Liver (tissue), 9 donors: ENCODE measurements around the gene PAPPA. TPM values are rescaled to one million over a fixed set of nuclear protein-coding genes. Genes with fewer than 3 reads are reported as not detected.
A peak's percentile ranks its signal among the peaks of the same experiment; 100 is the strongest.

Experiments
- DNase-seq: peaks from one replicate; pipeline ENCODE4 v3.0.0-alpha.2; 2017; ENCODE audit warnings: low spot score
- H3K27ac ChIP-seq, 2 donors: one replicate each; pipeline ENCODE4 v1.7.0; 2013; ENCODE audit warnings: inconsistent platforms in 2 of 2, low read length in 2 of 2, control low read depth in 1 of 2, low read depth in 1 of 2, mild to moderate bottlenecking in 1 of 2
- H3K27me3 ChIP-seq, 4 donors: one replicate each; pipeline versions ENCODE4 v1.6.1 to v1.7.0; 2013; ENCODE audit warnings: low read length in 3 of 4, inconsistent platforms in 1 of 4, mild to moderate bottlenecking in 1 of 4, moderate library complexity in 1 of 4; ENCODE audit not compliant: control insufficient read depth in 4 of 4, insufficient read depth in 4 of 4
- H3K36me3 ChIP-seq, 4 donors: one replicate each; pipeline versions ENCODE4 v1.6.1 to v1.7.0; 2013; ENCODE audit warnings: low read length in 3 of 4, mild to moderate bottlenecking in 3 of 4, low read depth in 1 of 4, moderate library complexity in 1 of 4; ENCODE audit not compliant: control insufficient read depth in 4 of 4, insufficient read depth in 3 of 4
- H3K4me1 ChIP-seq, 4 donors: one replicate each; pipeline versions ENCODE4 v1.6.1 to v1.7.0; 2013; ENCODE audit warnings: low read length in 3 of 4, mild to moderate bottlenecking in 3 of 4, moderate library complexity in 1 of 4; ENCODE audit not compliant: control insufficient read depth in 4 of 4, insufficient read depth in 4 of 4
- H3K4me3 ChIP-seq, 3 donors: one replicate each; pipeline versions ENCODE4 v1.6.1 to v1.7.0; 2013; ENCODE audit warnings: low read length in 3 of 3, control low read depth in 1 of 3, low read depth in 1 of 3, mild to moderate bottlenecking in 1 of 3
- H3K9ac ChIP-seq, 2 donors: one replicate each; pipeline ENCODE4 v1.7.0; 2013; ENCODE audit warnings: low read length in 2 of 2, mild to moderate bottlenecking in 2 of 2, moderate library complexity in 2 of 2, control low read depth in 1 of 2, low read depth in 1 of 2
- H3K9me3 ChIP-seq, 4 donors: one replicate each; pipeline versions ENCODE4 v1.6.1 to v1.7.0; 2013; ENCODE audit warnings: low read length in 3 of 4; ENCODE audit not compliant: control insufficient read depth in 4 of 4
- ATF3 ChIP-seq: IDR thresholded peaks from 2 replicates; pipeline ENCODE4 v1.6.1; 2016; ENCODE audit warnings: antibody characterized with exemption
- CTCF ChIP-seq: fragments of 150-350 bp; IDR thresholded peaks from 2 replicates; pipeline ENCODE4 v1.5.1; 2017; ENCODE audit warnings: improper control_type of control experiment, low read depth, low read length; ENCODE audit not compliant: missing input control
- EGR1 ChIP-seq, 2 donors: IDR thresholded peaks; 2 replicates each; pipeline ENCODE4 v1.6.1; 2016 to 2018; ENCODE audit warnings: antibody characterized with exemption in 2 of 2, low read depth in 2 of 2
- GABPA ChIP-seq, 2 donors: IDR thresholded peaks in 1 of 2; conservative IDR thresholded peaks in 1 of 2; 2 replicates each; pipeline ENCODE4 v1.6.1; 2016; ENCODE audit warnings: antibody characterized with exemption in 2 of 2, mild to moderate bottlenecking in 1 of 2, moderate library complexity in 1 of 2
- JUND ChIP-seq, 2 donors: IDR thresholded peaks; 2 replicates each; pipeline ENCODE4 v1.6.1; 2016; ENCODE audit warnings: antibody characterized with exemption in 2 of 2
- NR2F2 ChIP-seq: IDR thresholded peaks from 2 replicates; pipeline ENCODE4 v1.6.1; 2016; ENCODE audit warnings: antibody characterized with exemption
- SP1 ChIP-seq: IDR thresholded peaks from 2 replicates; pipeline ENCODE4 v1.6.1; 2018; ENCODE audit warnings: antibody characterized with exemption, mild to moderate bottlenecking
- TAF1 ChIP-seq: conservative IDR thresholded peaks from 2 replicates; pipeline ENCODE4 v1.6.1; 2016; ENCODE audit warnings: antibody characterized with exemption, mild to moderate bottlenecking
- YY1 ChIP-seq: IDR thresholded peaks from 2 replicates; pipeline ENCODE4 v1.6.1; 2016; ENCODE audit warnings: antibody characterized with exemption, mild to moderate bottlenecking
- WGBS: extraction: QIAGEN DNeasy Blood & Tissue Kit; methylation state at CpG from one replicate; pipeline ENCODE4 v1.1.7; 2013; 5-methylcytosine and 5-hydroxymethylcytosine counted together
- polyA plus RNA-seq, 2 donors: library from polyadenylated mRNA; stranded (reverse) in 1 of 2; unstranded in 1 of 2; fragments of 200-250 nt in 1 of 2; fragments of >200 nt in 1 of 2; fragmentation: Nextera tagmentation in 1 of 2; extraction: Ambion mirVana in 1 of 2; gene quantifications; one replicate each; pipeline versions ENCODE4 v1.2.1 to v1.2.3, GENCODE V29; 2013 to 2015
- total RNA-seq, 2 donors: library from RNA; depleted of rRNA; stranded (reverse); fragments of >200 nt; gene quantifications; one replicate each; pipeline ENCODE4 v1.2.3, GENCODE V29; 2014
- TF ChIP-seq, protein P1 (sequence below): IDR thresholded peaks from 2 replicates; pipeline ENCODE4 v1.6.1; 2016; ENCODE audit warnings: antibody characterized with exemption, mild to moderate bottlenecking
- donor health status: healthy.
- donor health status: healthy.
- donor health status: healthy.
- donor health status: healthy.
- donor health status: healthy.

PAPPA gene
- total and polyA plus RNA-seq, 4 donors = 0.03 to 0.33 (median 0.20) TPM

- DNase-seq = no peak
- TF ChIP-seq CTCF (no peak), JUND (IDR thresholded peaks at IDR 0.05) (no peak), SP1 (no peak), NR2F2 (no peak), YY1 (no peak), GABPA (IDR thresholded peaks at IDR 0.05 in 1 of 2, conservative IDR thresholded peaks at IDR 0.05 in 1 of 2) (no peak), TAF1 (no peak), ATF3 (no peak)
Observed at GRCh38 chr9:116156621-116157314, 3.2 kb downstream of the PAPPA start.

GRCh38 chr9:116157436-116158138 is 4.0 kb downstream of the PAPPA start:
- TF ChIP-seq SP1 (no peak), YY1 (no peak), EGR1 (IDR thresholded peaks at IDR 0.05; ENCODE audit: low read depth in 2 of 2) (no peak)
- TF ChIP-seq, protein P1, sequence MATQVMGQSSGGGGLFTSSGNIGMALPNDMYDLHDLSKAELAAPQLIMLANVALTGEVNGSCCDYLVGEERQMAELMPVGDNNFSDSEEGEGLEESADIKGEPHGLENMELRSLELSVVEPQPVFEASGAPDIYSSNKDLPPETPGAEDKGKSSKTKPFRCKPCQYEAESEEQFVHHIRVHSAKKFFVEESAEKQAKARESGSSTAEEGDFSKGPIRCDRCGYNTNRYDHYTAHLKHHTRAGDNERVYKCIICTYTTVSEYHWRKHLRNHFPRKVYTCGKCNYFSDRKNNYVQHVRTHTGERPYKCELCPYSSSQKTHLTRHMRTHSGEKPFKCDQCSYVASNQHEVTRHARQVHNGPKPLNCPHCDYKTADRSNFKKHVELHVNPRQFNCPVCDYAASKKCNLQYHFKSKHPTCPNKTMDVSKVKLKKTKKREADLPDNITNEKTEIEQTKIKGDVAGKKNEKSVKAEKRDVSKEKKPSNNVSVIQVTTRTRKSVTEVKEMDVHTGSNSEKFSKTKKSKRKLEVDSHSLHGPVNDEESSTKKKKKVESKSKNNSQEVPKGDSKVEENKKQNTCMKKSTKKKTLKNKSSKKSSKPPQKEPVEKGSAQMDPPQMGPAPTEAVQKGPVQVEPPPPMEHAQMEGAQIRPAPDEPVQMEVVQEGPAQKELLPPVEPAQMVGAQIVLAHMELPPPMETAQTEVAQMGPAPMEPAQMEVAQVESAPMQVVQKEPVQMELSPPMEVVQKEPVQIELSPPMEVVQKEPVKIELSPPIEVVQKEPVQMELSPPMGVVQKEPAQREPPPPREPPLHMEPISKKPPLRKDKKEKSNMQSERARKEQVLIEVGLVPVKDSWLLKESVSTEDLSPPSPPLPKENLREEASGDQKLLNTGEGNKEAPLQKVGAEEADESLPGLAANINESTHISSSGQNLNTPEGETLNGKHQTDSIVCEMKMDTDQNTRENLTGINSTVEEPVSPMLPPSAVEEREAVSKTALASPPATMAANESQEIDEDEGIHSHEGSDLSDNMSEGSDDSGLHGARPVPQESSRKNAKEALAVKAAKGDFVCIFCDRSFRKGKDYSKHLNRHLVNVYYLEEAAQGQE = no peak
- Histone ChIP-seq H3K4me1 (peaks cover 3 to 19% (median 5%) of the 10 kb centered on the region in 4 donors), H3K4me3 (no peak overlapping the region), H3K9ac (no peak overlapping the region), H3K36me3 (no peaks in the 10 kb centered on the region), H3K27ac (no peak overlapping the region), H3K27me3 (peaks cover 0 to 16% (median 8%) of the 10 kb centered on the region in 4 donors), H3K9me3 (no peaks in the 10 kb centered on the region)
- no peak for DNase-seq
- 79% methylated on average over 6 of the region's 6 CpGs for WGBS

More at GRCh38 chr9:116156621-116157314, 3.2 kb downstream of the PAPPA start:
- Histone ChIP-seq H3K36me3 (no peaks in the 10 kb centered on the region), H3K4me3 (no peak overlapping the region), H3K27me3 (peaks cover 0 to 16% (median 9%) of the 10 kb centered on the region in 4 donors), H3K9me3 (no peaks in the 10 kb centered on the region), H3K4me1 (peaks cover 3 to 19% (median 5%) of the 10 kb centered on the region in 4 donors), H3K27ac (peak overlapping the region; percentile 5 to 43), H3K9ac (no peak overlapping the region)
- WGBS = 22% methylated on average over 24 of the region's 24 CpGs
